Panc1 (cell line): Measurements from ENCODE around the gene EXOC7. TPM values are rescaled to one million over a fixed set of nuclear protein-coding genes. Genes with fewer than 3 reads are reported as not detected.

ENCODE experiments used
- ATAC-seq: fragments of 200-7000 bp; cut with Tn5 transposase; 2 replicates; pipeline ENCODE4 v1.9.1; 2020; ENCODE audit warnings: mild to moderate bottlenecking, moderate library complexity
- BruUV-seq: library from RNA; stranded (reverse); fragments of 400-500 nt; replicated peaks from 2 replicates; lab custom pipeline; 2021; lab: Mats Ljungman, UMichigan
- CTCF ChIA-PET: fragments of 300-600 bp; sonication (Branson Sonifier 250); formaldehyde crosslinking; loops from one replicate; lab custom pipeline; 2022; ENCODE audit warnings: antibody characterized with exemption; lab: Charles Lee
- POLR2A ChIA-PET: fragments of 300-600 bp; sonication (Branson Sonifier 250); formaldehyde crosslinking; loops from one replicate; lab custom pipeline; 2022; ENCODE audit warnings: antibody characterized with exemption; lab: Charles Lee
- DNase-seq: peaks from one replicate; pipeline ENCODE4 v3.0.0-alpha.2; 2010; ENCODE audit warnings: low read depth, low spot score
- H3K27ac ChIP-seq: 2 replicates; pipeline ENCODE4 v1.5.1; 2011; ENCODE audit warnings: mild to moderate bottlenecking, low read length, inconsistent platforms
- H3K27me3 ChIP-seq: fragments of 200-500 bp; sonication (Bioruptor generic); 2 replicates; pipeline ENCODE4 v1.6.0; 2014; ENCODE audit warnings: low read length, inconsistent platforms; ENCODE audit not compliant: control insufficient read depth, insufficient read depth
- H3K36me3 ChIP-seq: fragments of 200-500 bp; sonication (Bioruptor generic); 2 replicates; pipeline ENCODE4 v1.5.1; 2014; ENCODE audit warnings: inconsistent platforms, mild to moderate bottlenecking, low read length, moderate library complexity; ENCODE audit not compliant: control insufficient read depth, insufficient read depth
- H3K4me1 ChIP-seq: 2 replicates; pipeline ENCODE4 v1.5.1; 2011; ENCODE audit warnings: inconsistent platforms, mild to moderate bottlenecking, low read length, moderate library complexity; ENCODE audit not compliant: control insufficient read depth, insufficient read depth
- H3K4me3 ChIP-seq, 2 experiments: 2 replicates each; pipeline ENCODE4 v1.5.1; 2011 to 2012; ENCODE audit warnings: low read depth in 2 of 2, low read length in 2 of 2, mild to moderate bottlenecking in 2 of 2, inconsistent platforms in 1 of 2, moderate library complexity in 1 of 2
- H3K9me3 ChIP-seq: fragments of 200-500 bp; sonication (Bioruptor generic); 2 replicates; pipeline ENCODE4 v1.5.1; 2014; ENCODE audit warnings: low read depth, mild to moderate bottlenecking, inconsistent platforms, low read length, moderate library complexity; ENCODE audit not compliant: control insufficient read depth, insufficient read depth
- POLR2AphosphoS5 ChIP-seq: IDR thresholded peaks from 2 replicates; pipeline ENCODE4 v1.6.1; 2012; ENCODE audit warnings: mild to moderate bottlenecking, low read depth, low read length, moderate library complexity
- REST ChIP-seq, 2 experiments: IDR thresholded peaks; 2 replicates each; pipeline ENCODE4 v1.6.1; 2011 to 2012; ENCODE audit warnings: low read depth in 2 of 2, control low read depth in 1 of 2, low read length in 1 of 2, mild to moderate bottlenecking in 1 of 2, moderate library complexity in 1 of 2; ENCODE audit not compliant: insufficient read depth in 1 of 2
- SIN3A ChIP-seq: IDR thresholded peaks from 2 replicates; pipeline ENCODE4 v1.6.1; 2012; ENCODE audit warnings: low read depth, mild to moderate bottlenecking, low read length, moderate library complexity, borderline replicate concordance; ENCODE audit not compliant: insufficient read depth
- TCF7L2 ChIP-seq: IDR thresholded peaks from 2 replicates; pipeline ENCODE4 v1.6.1; 2011; ENCODE audit warnings: mild to moderate bottlenecking, low read depth, low read length, inconsistent platforms
- in situ Hi-C: cut with HindIII; loops from 2 replicates; pipeline ENCODE4 v1.10.0; 2016; ENCODE audit warnings: low sequenced_read_pairs, low pct_unique_long_range_greater_than_20kb
- intact Hi-C: fragments of 100-400 bp; cut with micrococcal nuclease; formaldehyde crosslinking; loops from one replicate; pipeline ENCODE4 v1.10.0; 2022; ENCODE audit not compliant: unreplicated experiment
- total RNA-seq: library from RNA; stranded (reverse); gene quantifications from one replicate; pipeline ENCODE4 v1.2.1, GENCODE V29; 2021; ENCODE audit not compliant: unreplicated experiment
- TF ChIP-seq, protein P1 (sequence below): fragments of 450-650 bp; IDR thresholded peaks from 2 replicates; pipeline ENCODE4 v1.5.1; 2017; ENCODE audit warnings: mild to moderate bottlenecking

EXOC7 gene
- total RNA-seq, 1 experiment from 2014 or later: 190 TPM

DNA sequence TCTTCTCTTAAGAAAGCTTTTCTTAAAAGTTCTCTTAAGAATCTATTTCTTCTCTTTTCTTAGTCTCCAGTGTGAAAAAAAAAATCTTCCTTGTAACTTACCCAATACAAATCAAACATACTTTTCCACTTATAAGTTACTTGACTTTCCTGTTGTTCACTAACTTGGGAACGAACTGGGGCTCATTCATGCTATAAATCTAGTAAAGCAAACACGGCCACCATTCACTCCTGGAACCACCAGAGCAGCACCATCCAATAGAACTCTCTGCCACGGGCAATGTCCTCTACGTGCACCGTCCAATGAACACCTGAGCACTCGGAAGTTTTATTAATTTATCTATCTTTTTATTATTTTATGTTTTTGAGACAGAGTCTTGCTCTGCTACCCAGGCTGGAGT is 52.0 kb downstream of the EXOC7 start:
- in situ Hi-C loops: loop anchor here (25.0 kb wide), 1 partner anchor 114 kb away; the partner anchor contains the start of gene FBF1
- no peak overlapping the region for H3K4me3 ChIP-seq
- intact Hi-C loops: no loop called here
- CTCF ChIA-PET: no interaction called here
- ATAC-seq (no peak), DNase-seq (no peak)
- TF ChIP-seq REST (IDR thresholded peaks at IDR 0.05; ENCODE audit: insufficient read depth in 1 of 2, low read depth in 2 of 2, low read length in 1 of 2) (no peak), POLR2AphosphoS5 (no peak), SIN3A (no peak), TCF7L2 (no peak)
- TF ChIP-seq, protein P1, sequence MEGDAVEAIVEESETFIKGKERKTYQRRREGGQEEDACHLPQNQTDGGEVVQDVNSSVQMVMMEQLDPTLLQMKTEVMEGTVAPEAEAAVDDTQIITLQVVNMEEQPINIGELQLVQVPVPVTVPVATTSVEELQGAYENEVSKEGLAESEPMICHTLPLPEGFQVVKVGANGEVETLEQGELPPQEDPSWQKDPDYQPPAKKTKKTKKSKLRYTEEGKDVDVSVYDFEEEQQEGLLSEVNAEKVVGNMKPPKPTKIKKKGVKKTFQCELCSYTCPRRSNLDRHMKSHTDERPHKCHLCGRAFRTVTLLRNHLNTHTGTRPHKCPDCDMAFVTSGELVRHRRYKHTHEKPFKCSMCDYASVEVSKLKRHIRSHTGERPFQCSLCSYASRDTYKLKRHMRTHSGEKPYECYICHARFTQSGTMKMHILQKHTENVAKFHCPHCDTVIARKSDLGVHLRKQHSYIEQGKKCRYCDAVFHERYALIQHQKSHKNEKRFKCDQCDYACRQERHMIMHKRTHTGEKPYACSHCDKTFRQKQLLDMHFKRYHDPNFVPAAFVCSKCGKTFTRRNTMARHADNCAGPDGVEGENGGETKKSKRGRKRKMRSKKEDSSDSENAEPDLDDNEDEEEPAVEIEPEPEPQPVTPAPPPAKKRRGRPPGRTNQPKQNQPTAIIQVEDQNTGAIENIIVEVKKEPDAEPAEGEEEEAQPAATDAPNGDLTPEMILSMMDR: no peak
- no TSS peak for BruUV-seq
- H3K27me3 ChIP-seq: no peaks in the 10 kb centered on the region
- H3K36me3 ChIP-seq: peaks cover 12% of the 10 kb centered on the region
- no peaks in the 10 kb centered on the region for H3K9me3 ChIP-seq
- no peaks in the 10 kb centered on the region for H3K4me1 ChIP-seq
- H3K27ac ChIP-seq: no peak overlapping the region
- POLR2A ChIA-PET: interaction anchor here (0.7 kb wide), 1 partner anchor 10 kb away, joined by 4 read pairs; no protein-coding TSS in a partner anchor

- Histone ChIP-seq H3K9me3 (no peaks in the 10 kb centered on the region), H3K4me1 (no peaks in the 10 kb centered on the region), H3K36me3 (peaks cover 14% of the 10 kb centered on the region; the same call in 1 of the 2 replicates), H3K4me3 (no peak overlapping the region), H3K27ac (no peak overlapping the region), H3K27me3 (no peaks in the 10 kb centered on the region)
- POLR2A ChIA-PET: interaction anchor here (0.7 kb wide), 1 partner anchor 10 kb away, joined by 4 read pairs; no protein-coding TSS in a partner anchor
- intact Hi-C loops (no loop called here), in situ Hi-C loops (loop anchor here (25.0 kb wide), 1 partner anchor 114 kb away; the partner anchor contains the start of gene FBF1)
- DNase-seq (no peak), ATAC-seq (no peak)
- CTCF ChIA-PET: no interaction called here
- BruUV-seq: TSS peak; percentile 38
- TF ChIP-seq REST (IDR thresholded peaks at IDR 0.05; ENCODE audit: insufficient read depth in 1 of 2, low read depth in 2 of 2, low read length in 1 of 2) (no peak), POLR2AphosphoS5 (no peak), TCF7L2 (no peak), SIN3A (no peak)
- TF ChIP-seq, protein P1: no peak
Measured at GRCh38 chr17:76050538-76051467, 52.8 kb downstream of the EXOC7 start.
